Measurements from ENCODE around the gene CIROP.

CIROP gene

DNA sequence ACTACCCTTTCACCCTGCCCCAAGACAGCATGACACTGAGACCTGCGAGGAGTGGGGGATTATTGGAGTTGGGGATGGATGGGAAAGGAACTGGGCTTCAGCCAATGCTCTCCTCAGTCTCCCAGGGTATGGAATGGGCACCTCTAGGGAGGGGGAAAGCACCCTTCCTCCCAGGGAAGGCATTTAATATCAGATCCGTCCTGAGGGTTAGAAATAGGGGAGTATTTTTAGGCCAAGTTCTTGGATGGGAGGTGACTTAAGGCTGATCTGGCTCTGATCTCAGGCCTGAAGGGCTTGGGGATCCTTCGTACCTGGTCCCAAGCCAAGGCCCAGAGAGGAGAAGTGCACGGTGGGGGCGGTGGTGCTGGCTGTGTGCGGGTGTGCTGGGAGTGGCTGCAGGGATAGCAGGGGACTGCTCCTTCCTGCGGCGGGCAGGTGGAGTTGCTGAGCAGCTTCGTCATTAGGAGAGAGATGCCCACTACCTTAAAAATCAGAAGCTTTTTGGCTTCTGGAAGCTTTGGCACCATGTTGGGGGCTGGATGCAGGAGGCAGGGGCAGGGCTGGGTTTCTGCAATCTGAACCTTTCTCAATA, 21.2 kb upstream of the CIROP start:
- no peak overlapping the region for H2BK12ac ChIP-seq (ENCODE audit: low read length in 2 of 2)
- H3K36me3 ChIP-seq (ENCODE audit: control insufficient read depth in 1 of 2, insufficient read depth in 2 of 2, low read depth in 1 of 2, low read length in 2 of 2), result peaks cover 0 to 41% of the 10 kb centered on the region in 2 experiments
- no peak overlapping the region for H3K27ac ChIP-seq (ENCODE audit: low read length, poor library complexity, severe bottlenecking)
- no peak overlapping the region for H3K9ac ChIP-seq (ENCODE audit: low read length)
- H3K9me3 ChIP-seq (ENCODE audit: control insufficient read depth, low read length), result no peaks in the 10 kb centered on the region
- no peak overlapping the region for H2AFZ ChIP-seq (ENCODE audit: low read depth, low read length)
- H2BK15ac ChIP-seq (ENCODE audit: low read depth, poor library complexity, severe bottlenecking), result no peak overlapping the region
- no peak overlapping the region for H3K14ac ChIP-seq (ENCODE audit: low read length in 2 of 2)
- no peak overlapping the region for H3K4me3 ChIP-seq (ENCODE audit: insufficient read depth in 1 of 2, low read depth in 1 of 2, low read length in 2 of 2)
- H2BK5ac ChIP-seq (ENCODE audit: low read depth, low read length, poor library complexity, severe bottlenecking), result no peak overlapping the region
- peaks cover 0 to 9% of the 10 kb centered on the region in 2 experiments for H3K27me3 ChIP-seq (ENCODE audit: control insufficient read depth in 1 of 2, insufficient read depth in 1 of 2, low read length in 2 of 2)
- H3K4me2 ChIP-seq (ENCODE audit: low read length, poor library complexity, severe bottlenecking), result no peak overlapping the region
- no peak overlapping the region for H3K4ac ChIP-seq (ENCODE audit: low read depth in 1 of 2, low read length in 2 of 2)
- no peaks in the 10 kb centered on the region for H3K79me1 ChIP-seq (replicated peaks; ENCODE audit: low read length, poor library complexity, severe bottlenecking)
- no peak overlapping the region for H4K91ac ChIP-seq (ENCODE audit: low read length)
- H3K4me1 ChIP-seq (ENCODE audit: control insufficient read depth, insufficient read depth, low read depth, low read length), result peaks cover 7% of the 10 kb centered on the region
- DNase-seq, result no peak
- no peak overlapping the region for H3K23ac ChIP-seq (ENCODE audit: low read length in 2 of 2)
- H2AK5ac ChIP-seq (ENCODE audit: low read length, severe bottlenecking), result no peak overlapping the region
- no peak overlapping the region for H3K18ac ChIP-seq (ENCODE audit: low read depth in 1 of 2, low read length in 2 of 2)
- no peak overlapping the region for H2BK120ac ChIP-seq (ENCODE audit: low read depth, low read length)
- 88% methylated on average over 8 of the region's 9 CpGs for WGBS
- no peak overlapping the region for H4K8ac ChIP-seq (ENCODE audit: low read length)

DNA sequence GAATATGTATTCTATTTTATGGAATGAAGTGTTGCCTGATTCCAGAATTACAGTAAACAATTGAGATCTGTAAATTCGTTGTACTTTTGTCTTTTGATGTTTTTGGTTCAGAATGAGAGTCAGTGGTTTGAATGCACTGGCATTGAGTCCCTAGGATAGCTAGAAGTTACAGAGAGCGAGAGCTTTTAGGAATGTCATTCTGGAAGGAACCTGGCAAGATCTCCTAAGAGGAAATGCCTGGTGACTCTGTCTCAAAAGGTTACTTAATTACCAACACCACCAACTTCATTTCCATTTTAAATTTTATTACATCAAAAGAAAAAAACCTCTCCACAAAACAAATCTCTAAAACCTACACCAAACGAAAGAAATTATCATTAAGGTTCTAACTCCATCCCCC, 20.2 kb upstream of the CIROP start:
- Histone ChIP-seq H3K9me3 (ENCODE audit: control insufficient read depth, low read length) (no peaks in the 10 kb centered on the region), H3K27ac (ENCODE audit: low read length, poor library complexity, severe bottlenecking) (no peak overlapping the region), H3K23ac (ENCODE audit: low read length in 2 of 2) (no peak overlapping the region), H3K4me1 (ENCODE audit: control insufficient read depth, insufficient read depth, low read depth, low read length) (peaks cover 7% of the 10 kb centered on the region), H3K18ac (ENCODE audit: low read depth in 1 of 2, low read length in 2 of 2) (no peak overlapping the region), H3K9ac (ENCODE audit: low read length) (no peak overlapping the region), H3K4me2 (ENCODE audit: low read length, poor library complexity, severe bottlenecking) (no peak overlapping the region), H3K36me3 (ENCODE audit: control insufficient read depth in 1 of 2, insufficient read depth in 2 of 2, low read depth in 1 of 2, low read length in 2 of 2) (peaks cover 0 to 35% of the 10 kb centered on the region in 2 experiments), H2AFZ (ENCODE audit: low read depth, low read length) (no peak overlapping the region), H3K27me3 (ENCODE audit: control insufficient read depth in 1 of 2, insufficient read depth in 1 of 2, low read length in 2 of 2) (peaks cover 0 to 9% of the 10 kb centered on the region in 2 experiments), H2BK120ac (ENCODE audit: low read depth, low read length) (no peak overlapping the region), H4K8ac (ENCODE audit: low read length) (no peak overlapping the region), H3K14ac (ENCODE audit: low read length in 2 of 2) (no peak overlapping the region), H2BK12ac (ENCODE audit: low read length in 2 of 2) (no peak overlapping the region), H3K4me3 (ENCODE audit: insufficient read depth in 1 of 2, low read depth in 1 of 2, low read length in 2 of 2) (no peak overlapping the region), H2AK5ac (ENCODE audit: low read length, severe bottlenecking) (no peak overlapping the region), H3K79me1 (replicated peaks; ENCODE audit: low read length, poor library complexity, severe bottlenecking) (no peaks in the 10 kb centered on the region), H3K4ac (ENCODE audit: low read depth in 1 of 2, low read length in 2 of 2) (no peak overlapping the region), H2BK15ac (ENCODE audit: low read depth, poor library complexity, severe bottlenecking) (no peak overlapping the region), H4K91ac (ENCODE audit: low read length) (no peak overlapping the region), H2BK5ac (ENCODE audit: low read depth, low read length, poor library complexity, severe bottlenecking) (no peak overlapping the region)
- 73% methylated on average over 3 of the region's 3 CpGs for WGBS
- no peak for DNase-seq

DNA sequence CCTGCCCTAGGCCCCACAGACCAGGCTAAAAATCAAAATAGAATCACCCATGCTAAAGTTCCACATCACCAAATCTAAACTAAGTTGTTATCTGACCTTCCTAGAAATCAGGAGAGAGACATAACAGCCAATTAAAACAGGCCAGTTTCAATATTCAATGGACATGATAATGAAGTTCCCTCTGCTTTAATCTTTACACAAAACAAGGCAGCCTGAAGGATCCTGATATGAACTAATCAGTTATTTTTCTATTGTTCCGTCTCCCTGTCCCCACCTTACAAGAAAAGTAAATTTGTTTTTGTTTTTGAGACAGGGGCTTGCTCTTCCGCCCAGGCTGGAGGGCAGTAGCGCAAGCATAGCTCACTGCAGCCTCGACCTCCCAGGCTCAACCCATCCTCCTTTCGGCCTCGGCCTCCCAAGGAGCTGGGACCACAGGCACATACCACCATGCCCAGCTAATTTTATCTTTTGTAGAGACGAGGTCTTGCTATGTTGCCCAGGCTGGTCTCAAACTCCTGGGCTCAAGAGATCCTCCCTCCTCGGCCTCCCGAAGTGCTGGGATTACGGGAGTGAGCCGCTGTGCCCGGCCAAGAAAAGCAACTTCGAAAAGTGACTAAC, 19.7 kb upstream of the CIROP start:
- Histone ChIP-seq H3K27me3 (ENCODE audit: control insufficient read depth in 1 of 2, insufficient read depth in 1 of 2, low read length in 2 of 2) (peaks cover 0 to 8% of the 10 kb centered on the region in 2 experiments), H4K8ac (ENCODE audit: low read length) (no peak overlapping the region), H2AK5ac (ENCODE audit: low read length, severe bottlenecking) (no peak overlapping the region), H4K91ac (ENCODE audit: low read length) (no peak overlapping the region), H2BK5ac (ENCODE audit: low read depth, low read length, poor library complexity, severe bottlenecking) (no peak overlapping the region), H3K14ac (ENCODE audit: low read length in 2 of 2) (no peak overlapping the region), H3K4ac (ENCODE audit: low read depth in 1 of 2, low read length in 2 of 2) (no peak overlapping the region), H3K9me3 (ENCODE audit: control insufficient read depth, low read length) (no peaks in the 10 kb centered on the region), H2BK15ac (ENCODE audit: low read depth, poor library complexity, severe bottlenecking) (no peak overlapping the region), H3K4me3 (ENCODE audit: insufficient read depth in 1 of 2, low read depth in 1 of 2, low read length in 2 of 2) (no peak overlapping the region), H3K4me1 (ENCODE audit: control insufficient read depth, insufficient read depth, low read depth, low read length) (peaks cover 7% of the 10 kb centered on the region), H2BK120ac (ENCODE audit: low read depth, low read length) (no peak overlapping the region), H2AFZ (ENCODE audit: low read depth, low read length) (no peak overlapping the region), H2BK12ac (ENCODE audit: low read length in 2 of 2) (no peak overlapping the region), H3K79me1 (replicated peaks; ENCODE audit: low read length, poor library complexity, severe bottlenecking) (no peaks in the 10 kb centered on the region), H3K27ac (ENCODE audit: low read length, poor library complexity, severe bottlenecking) (no peak overlapping the region), H3K36me3 (ENCODE audit: control insufficient read depth in 1 of 2, insufficient read depth in 2 of 2, low read depth in 1 of 2, low read length in 2 of 2) (peaks cover 0 to 29% of the 10 kb centered on the region in 2 experiments), H3K4me2 (ENCODE audit: low read length, poor library complexity, severe bottlenecking) (no peak overlapping the region), H3K9ac (ENCODE audit: low read length) (no peak overlapping the region), H3K23ac (ENCODE audit: low read length in 2 of 2) (no peak overlapping the region), H3K18ac (ENCODE audit: low read depth in 1 of 2, low read length in 2 of 2) (no peak overlapping the region)
- 91% methylated on average over 13 of the region's 13 CpGs for WGBS
- no peak for DNase-seq

DNA sequence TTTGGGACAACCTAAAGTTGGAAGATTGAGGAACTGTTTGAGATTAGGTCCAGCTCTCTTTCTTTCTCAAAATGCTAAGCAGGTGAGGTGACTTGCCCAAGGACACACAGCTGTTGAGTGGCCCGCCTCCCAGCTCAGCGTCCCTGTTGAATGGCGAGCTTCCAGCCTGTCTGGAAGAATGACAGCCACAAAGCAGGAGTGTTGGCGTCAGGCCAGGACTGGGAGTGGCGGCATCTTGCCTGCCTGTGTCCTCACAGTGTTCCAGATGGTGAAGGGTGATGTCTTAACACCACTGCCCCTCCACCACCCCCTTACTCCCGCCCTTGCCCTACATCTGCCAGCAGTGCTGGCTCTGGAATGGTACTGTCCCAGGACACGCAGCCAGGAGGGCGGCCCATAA, 18.6 kb upstream of the CIROP start:
- no peak overlapping the region for H2BK5ac ChIP-seq (ENCODE audit: low read depth, low read length, poor library complexity, severe bottlenecking)
- no peak overlapping the region for H4K91ac ChIP-seq (ENCODE audit: low read length)
- no peak overlapping the region for H2AFZ ChIP-seq (ENCODE audit: low read depth, low read length)
- H2BK120ac ChIP-seq (ENCODE audit: low read depth, low read length), result no peak overlapping the region
- no peak overlapping the region for H3K9ac ChIP-seq (ENCODE audit: low read length)
- H3K4me2 ChIP-seq (ENCODE audit: low read length, poor library complexity, severe bottlenecking), result no peak overlapping the region
- H3K27ac ChIP-seq (ENCODE audit: low read length, poor library complexity, severe bottlenecking), result no peak overlapping the region
- no peak overlapping the region for H2BK12ac ChIP-seq (ENCODE audit: low read length in 2 of 2)
- H3K4me3 ChIP-seq (ENCODE audit: insufficient read depth in 1 of 2, low read depth in 1 of 2, low read length in 2 of 2), result no peak overlapping the region
- 91% methylated on average over 8 of the region's 8 CpGs for WGBS
- H3K4ac ChIP-seq (ENCODE audit: low read depth in 1 of 2, low read length in 2 of 2), result no peak overlapping the region
- H3K9me3 ChIP-seq (ENCODE audit: control insufficient read depth, low read length), result no peaks in the 10 kb centered on the region
- no peak overlapping the region for H3K14ac ChIP-seq (ENCODE audit: low read length in 2 of 2)
- H4K8ac ChIP-seq (ENCODE audit: low read length), result no peak overlapping the region
- H3K23ac ChIP-seq (ENCODE audit: low read length in 2 of 2), result no peak overlapping the region
- no peak for DNase-seq
- H2AK5ac ChIP-seq (ENCODE audit: low read length, severe bottlenecking), result no peak overlapping the region
- H3K27me3 ChIP-seq (ENCODE audit: control insufficient read depth in 1 of 2, insufficient read depth in 1 of 2, low read length in 2 of 2), result no peaks in the 10 kb centered on the region
- H3K79me1 ChIP-seq (replicated peaks; ENCODE audit: low read length, poor library complexity, severe bottlenecking), result no peaks in the 10 kb centered on the region
- H3K18ac ChIP-seq (ENCODE audit: low read depth in 1 of 2, low read length in 2 of 2), result no peak overlapping the region
- peaks cover 7% of the 10 kb centered on the region for H3K4me1 ChIP-seq (ENCODE audit: control insufficient read depth, insufficient read depth, low read depth, low read length)
- peaks cover 0 to 19% of the 10 kb centered on the region in 2 experiments for H3K36me3 ChIP-seq (ENCODE audit: control insufficient read depth in 1 of 2, insufficient read depth in 2 of 2, low read depth in 1 of 2, low read length in 2 of 2)
- H2BK15ac ChIP-seq (ENCODE audit: low read depth, poor library complexity, severe bottlenecking), result no peak overlapping the region
